Fibroblast of upper back skin (primary cell): ENCODE results near the gene TMEM151B.
"Not testable (repeated sequence)": the region's sequence is repeated elsewhere in the genome, so short reads cannot be mapped to it uniquely, and the experiment has no call there.

Experiments used
- DNase-seq: peaks from one replicate; pipeline ENCODE4 v3.0.0-alpha.2; 2013

The TMEM151B gene

DNA sequence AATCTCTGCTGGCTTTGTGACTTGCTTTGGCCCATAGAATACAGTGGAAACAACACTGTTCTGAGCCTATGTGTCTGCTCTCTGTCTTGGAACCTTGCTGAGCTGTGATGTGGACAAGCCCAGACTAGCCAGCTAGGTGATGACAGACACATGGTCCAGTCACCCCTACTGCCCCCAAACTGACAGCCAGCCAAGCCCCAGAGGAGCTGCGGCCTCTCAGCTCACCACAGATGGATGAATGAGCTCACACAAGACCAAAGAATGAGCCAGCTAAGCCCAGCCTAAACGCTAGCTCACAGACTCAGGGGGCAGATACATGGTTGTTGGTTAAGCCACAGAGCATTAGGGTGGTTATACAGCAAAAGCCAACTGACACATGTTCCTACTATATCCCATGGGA lies 38.8 kb downstream of the TMEM151B start:
- peak; percentile 35 for DNase-seq

DNA sequence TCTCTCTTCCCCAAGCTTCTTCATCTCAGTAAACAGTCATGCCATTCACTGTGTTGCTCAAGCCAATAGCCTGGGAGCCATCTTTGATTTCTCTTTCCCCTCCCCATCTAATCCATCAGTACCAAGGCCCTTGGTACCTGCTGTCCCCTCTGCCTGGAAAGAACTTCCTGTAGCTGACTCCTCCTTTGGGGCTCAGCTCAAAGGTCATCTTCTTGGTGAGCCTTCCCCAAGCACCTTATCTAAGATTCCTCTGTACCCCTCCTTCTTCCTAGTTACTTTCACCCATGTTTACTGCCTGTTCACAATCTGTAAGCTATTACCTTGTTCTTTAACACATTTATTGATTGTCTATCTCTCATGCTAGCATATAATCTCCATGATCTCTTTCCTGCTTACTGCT lies 39.4 kb downstream of the TMEM151B start:
- no peak for DNase-seq

DNA sequence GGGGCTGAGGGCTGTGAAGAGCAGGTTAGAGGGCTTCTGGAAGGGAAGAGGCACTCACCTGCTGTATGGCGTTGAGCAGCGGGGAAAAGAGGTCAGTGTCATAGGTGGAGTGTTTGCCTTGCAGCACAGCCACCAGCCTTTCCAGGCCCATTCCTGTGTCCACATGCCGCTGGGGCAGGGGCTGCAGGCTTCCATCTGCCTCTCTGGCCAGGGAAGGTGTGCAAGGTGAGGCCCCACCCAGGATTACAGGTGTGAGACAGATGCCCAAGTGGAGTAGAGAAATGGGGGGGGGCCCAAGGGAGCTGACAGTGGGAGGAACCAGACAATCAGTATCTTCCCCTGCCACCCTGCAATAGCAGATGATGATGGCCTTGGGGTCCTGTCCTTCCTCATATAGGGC lies 40.0 kb downstream of the TMEM151B start:
- no peak for DNase-seq

DNA sequence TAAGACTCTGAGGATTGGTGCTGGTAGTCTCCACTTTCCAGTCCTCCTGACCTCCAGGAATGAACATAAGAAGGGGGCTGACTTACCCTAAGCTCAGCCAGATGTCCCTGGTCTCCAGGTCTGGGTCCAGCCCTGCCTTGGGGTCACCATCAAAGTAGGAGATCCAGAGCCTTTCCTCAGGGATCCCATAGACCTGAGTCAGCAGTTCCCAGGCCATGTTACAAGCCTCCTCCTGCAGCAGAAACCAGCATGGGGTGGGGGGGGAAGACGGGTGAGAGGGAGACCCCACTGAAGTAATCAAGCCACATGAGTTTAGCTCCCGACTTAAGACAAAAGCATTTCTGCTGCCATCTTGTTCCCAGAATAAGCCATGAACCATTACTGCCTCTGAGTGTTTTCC lies 41.1 kb downstream of the TMEM151B start:
- no peak for DNase-seq

DNA sequence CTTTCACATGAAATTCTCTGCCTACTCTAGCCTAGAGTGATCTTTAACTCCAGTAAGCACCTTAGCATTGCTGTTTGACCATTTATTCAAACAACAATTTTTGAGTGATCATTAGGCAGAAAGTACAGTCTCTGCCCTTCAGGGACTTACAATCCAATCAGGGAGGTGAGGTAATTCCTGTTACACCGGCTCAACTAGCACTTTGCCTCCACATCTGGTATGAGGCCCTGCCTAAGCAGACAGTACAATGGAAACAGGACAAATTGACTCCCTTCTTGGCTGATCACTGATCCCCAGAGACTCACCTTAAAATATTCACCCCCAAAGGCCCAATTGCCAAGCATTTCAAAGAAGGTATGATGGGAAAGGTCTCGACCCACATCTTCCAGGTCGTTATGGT lies 41.5 kb downstream of the TMEM151B start:
- no peak for DNase-seq

DNA sequence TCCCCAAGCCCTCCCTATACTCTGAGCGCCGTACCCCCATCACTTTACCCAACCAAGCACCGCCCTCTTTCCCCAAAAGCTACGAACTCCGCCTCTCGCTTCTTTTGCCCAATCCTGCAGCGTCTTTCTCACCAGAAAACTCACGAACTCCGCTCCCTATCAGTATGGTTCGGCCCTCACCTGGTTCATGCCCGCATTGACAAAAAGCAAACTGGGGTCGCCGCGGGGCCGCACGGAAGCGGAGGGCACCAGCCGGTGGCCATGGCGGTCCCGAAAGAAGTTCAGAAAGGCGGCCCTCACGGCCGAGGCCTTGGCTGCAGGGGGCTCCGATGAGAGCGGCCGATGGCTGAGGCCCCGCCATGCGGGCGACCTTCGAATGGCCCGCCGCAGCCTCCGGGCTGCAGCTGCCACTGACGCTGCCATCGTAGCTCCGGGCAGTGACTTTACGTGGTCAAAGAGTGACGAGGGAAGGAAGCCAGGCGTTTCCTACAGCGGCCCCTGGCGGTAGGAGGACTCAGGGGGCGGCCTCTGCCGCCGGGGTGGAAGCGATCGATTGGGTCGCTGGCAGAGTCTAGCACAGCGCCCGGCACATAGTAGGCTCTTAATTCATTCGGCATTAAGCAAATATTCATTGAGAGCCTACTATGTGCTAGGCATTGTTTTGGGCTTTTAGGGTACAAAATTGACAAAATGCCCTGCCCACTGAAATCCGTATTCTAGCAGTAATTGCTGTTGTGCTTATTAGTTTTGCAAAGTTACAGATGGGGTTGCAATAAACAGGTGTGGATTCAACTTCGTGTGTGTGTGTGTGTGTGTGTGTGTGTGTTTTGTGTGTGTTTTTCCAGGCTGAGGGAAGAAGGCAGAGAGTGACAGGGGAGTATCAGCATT lies 42.9 kb downstream of the TMEM151B start, which contains the start of gene AARS2:
Gene AARS2 (minus strand): TSS at position 447 of the 888 bp plus-strand sequence. CDS start 24 bp downstream, at position 423.
- peak; percentile 82 for DNase-seq

DNA sequence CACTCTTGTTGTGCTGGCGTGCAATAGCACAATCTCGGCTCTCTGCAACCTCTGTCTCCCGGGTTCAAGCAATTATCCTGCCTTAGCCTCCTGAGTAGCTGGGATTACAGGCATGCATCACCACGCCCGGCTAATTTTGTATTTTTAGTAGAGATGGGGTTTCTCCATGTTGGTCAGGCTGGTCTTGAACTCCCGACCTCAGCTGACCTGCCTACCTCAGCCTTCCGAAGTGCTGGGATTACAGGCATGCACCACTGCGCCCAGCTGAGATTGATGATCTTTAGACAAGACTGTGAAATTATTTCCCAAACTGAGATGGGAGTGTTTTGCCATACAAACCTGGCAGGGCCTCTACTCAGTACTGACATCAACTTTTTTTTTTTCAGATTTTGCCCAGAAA lies 44.4 kb downstream of the TMEM151B start:
- DNase-seq: not testable (repeated sequence)

DNA sequence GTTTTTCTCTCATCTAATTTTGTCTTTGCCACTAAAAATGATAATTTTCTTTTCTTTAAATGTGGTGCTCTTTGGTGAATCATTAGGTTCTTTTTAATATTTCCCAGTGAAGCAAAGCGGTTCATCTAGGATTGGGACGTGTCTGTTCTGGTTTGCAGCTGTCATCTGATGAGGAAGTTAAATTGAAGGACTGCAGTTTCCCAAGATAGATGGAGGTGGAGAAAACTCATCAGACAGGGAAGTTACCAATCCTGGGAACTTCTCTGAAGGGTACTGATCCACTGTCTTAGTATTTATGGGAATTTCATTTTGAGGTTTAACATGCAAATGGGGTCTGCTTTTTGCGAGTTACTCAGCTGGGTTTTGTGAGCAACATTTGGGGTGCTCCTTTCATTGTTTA lies 45.3 kb downstream of the TMEM151B start:
- DNase-seq: no peak

DNA sequence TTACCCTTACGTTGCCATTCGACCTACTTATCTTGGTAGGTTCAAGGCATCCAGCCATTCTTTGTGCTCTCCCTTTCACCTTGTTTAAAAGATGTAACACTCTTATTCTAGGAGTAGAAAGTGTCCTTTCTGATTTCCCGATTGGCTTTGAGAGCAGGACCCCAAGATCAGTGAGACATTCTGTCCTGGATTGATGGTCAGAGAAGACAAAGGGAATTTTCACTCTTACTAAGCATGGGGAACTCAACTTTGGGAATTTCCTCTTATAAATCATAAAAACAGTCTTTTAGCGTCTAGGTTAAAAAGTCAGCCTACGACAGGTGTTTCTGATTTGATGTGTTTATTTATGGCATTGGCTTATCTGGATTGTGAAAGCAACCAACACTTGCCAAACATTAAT lies 45.7 kb downstream of the TMEM151B start:
- no peak for DNase-seq

DNA sequence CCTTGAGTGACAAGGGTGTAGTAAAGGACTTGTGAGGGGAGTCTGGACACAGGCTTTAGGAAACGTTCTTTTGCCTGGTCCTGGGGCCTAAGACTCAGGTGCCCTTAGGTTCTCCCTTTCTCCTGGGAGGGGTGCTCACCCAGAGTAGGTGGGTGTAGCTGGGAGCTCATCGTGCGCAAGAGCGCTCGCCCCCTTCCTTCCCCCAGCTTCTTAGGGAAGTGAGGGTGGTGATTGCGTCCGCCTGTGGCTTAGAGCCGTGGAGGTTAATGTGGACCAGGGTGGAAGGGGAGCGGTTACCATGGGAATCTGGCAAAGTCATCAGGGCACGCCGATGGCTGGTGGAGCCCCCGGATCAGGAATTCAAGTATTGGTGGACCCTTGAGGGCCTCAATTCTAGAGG lies 46.2 kb downstream of the TMEM151B start:
- no peak for DNase-seq

DNA sequence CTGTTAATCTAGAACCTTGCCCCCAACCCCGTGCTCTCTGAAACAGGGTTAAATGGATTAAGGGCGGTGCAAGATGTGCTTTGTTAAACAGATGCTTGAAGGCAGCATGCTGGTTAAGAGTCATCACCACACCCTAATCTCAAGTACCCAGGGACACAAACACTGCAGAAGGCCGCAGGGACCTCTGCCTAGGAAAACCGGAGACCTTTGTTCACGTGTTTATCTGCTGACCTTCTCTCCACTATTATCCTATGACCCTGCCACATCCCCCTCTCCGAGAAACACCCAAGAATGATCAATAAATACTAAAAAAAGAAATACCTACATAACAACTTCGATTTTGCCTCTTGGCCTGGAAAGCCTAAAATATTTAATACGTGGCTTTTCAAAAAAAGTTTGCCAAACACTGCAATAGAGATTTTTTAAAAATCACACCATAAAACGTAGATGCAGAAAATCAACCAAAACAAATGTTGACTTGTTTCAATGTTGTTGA lies 46.9 kb downstream of the TMEM151B start:
- DNase-seq: not testable (repeated sequence)

DNA sequence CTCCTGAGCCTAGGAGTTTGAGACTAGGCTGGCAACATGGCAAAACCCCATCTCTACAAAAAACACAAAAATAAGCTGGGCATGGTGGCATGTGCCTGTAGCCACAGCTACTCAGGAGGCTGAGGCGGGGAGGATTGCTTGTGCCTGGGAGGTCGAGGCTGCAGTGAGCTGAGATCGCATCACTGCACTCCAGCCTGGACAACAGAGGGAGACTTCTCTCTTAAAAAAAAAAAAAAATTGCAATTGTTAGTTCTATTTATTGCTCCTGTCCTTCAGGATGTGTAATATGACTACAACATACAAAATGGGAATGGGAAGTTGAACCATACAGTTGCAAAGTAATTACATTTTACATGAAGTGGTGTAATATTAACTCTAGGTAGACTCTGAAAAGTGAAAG lies 51.0 kb downstream of the TMEM151B start:
- DNase-seq: no peak

DNA sequence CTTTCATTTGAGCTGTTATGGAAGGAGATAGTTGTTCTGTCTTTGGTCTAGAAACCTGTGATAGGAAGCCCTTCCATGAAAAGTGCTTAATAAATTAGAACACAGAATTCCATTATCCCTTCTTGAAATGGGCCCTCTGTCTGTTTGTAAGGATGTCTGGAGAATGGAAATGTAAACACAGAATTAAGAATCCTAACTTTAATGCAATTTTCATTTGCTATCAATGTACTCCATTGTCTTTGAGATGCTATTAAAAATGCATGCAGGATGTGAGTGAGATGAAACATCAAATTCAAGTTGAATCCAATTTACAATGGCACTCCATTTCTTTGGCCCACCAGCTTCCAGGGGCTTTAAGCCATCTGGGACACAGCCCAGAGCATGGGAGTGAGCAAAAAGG lies 56.8 kb downstream of the TMEM151B start:
- no peak for DNase-seq

DNA sequence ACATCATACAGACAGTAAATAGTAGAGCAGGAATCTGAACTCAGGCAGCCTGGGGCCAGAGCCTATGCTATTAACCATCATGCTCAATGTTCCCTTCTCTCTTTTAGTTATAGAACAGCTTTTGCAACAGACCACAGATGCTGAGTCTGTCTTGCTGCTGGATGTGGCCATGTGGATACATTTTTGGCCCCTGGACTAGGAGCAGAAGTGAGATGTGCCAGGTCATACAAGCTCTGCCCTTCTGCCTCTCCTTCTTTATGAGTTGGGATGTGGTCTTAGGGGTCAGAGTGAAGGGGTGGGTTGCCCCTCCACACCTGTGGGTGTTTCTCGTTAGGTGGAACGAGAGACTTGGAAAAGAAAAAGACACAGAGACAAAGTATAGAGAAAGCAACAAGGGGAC lies 57.5 kb downstream of the TMEM151B start:
- no peak for DNase-seq

DNA sequence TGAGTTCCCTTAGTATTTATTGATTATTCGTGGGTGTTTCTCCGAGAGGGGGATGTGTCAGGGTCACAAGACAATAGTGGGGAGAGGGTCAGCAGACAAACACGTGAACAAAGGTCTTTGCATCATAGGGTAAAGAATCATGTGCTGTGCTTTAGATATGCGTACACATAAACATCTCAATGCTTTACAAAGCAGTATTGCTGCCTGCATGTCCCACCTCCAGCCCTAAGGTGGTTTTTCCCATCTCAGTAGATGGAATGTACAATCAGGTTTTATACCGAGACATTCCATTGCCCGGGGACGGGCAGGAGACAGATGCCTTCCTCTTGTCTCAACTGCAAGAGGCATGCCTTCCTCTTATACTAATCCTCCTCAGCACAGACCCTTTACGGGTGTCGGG lies 58.0 kb downstream of the TMEM151B start:
- not testable (repeated sequence) for DNase-seq

DNA sequence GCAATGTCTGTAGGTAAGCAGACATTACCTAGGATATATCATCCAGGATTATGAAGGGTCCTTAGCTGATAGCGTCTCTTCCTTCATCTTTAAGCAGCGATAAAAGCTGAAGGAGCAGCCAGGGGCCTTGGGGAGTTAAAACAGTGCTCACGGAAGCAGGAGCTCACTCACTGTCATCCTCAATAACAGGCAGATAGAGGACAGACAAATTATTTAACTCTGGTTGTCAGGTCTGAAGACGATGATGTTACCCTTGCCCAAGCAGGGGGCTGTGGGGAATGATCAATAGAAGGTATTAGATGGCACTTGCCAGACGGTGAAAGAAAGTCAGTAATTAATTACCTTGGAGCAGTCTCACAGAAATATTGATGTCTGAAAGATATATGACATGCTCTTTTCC lies 59.6 kb downstream of the TMEM151B start:
- no peak for DNase-seq

DNA sequence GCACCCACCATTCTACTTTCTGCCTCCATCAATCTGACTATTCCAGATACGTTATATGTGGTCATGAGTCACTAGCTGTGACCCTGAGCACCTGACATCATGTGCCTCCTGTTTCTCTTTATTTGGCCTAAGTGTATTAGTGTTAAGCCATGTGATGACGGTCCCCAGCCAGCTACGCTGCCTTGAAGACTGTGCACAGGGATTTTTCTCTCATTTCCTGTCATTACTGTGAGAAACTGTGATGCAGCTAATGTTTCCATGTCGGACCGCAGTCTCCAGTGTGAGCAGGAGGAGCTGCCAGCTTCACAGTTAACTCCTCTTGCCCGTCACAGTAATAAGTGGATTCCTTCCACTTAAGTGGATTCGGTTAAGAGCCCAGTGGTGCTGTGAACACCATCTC lies 62.3 kb downstream of the TMEM151B start:
- peak; percentile 5 for DNase-seq

DNA sequence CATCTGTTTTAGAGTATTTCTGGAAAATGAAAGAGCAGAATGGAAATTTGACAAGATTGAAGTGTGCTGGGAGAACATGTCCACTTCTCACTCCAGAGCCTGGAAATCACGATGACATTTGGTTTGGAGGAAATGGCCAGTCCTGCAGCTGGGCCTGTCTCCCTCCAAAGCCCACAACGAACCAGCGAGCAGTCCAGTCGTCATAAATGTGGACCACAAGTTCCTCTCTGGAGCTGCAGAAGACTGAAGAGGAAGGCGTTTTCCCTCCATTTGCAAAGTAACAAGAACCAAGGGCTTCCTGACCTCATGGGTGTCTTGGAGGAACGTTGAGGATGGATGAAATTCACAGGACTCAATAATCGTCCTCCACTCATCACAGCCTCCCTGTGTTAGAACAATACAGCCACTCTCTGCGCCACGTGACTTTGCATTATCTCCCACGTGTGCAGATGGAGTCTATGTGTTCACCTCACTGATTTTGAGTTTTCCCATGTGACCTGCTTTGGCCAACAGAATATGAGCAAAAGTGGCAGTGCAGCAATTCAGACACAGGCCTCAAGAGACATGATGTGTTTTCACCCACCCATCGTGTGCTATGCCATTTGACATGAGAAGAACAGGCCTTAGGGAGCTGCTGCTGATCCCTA lies 63.1 kb downstream of the TMEM151B start:
- DNase-seq: no peak

DNA sequence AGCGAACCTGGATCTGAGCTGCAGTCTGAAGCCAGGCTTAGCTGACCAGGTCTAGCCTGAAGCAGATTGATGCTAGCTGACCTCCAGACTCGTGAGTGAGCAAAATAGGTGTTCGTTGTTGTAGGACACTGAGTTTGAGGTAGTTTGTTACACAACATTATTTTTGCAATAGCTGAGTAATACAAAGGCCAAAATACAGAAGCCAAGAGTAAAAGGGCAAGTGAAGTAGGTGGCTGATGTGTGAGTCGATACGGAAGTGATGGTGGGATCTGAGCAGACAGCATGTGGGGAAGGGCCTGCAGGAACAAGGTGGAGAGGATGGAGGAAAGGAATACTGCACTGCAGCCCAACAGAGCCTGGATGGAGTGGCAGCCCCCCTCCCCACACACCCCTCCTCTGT lies 63.7 kb downstream of the TMEM151B start:
- DNase-seq: no peak

DNA sequence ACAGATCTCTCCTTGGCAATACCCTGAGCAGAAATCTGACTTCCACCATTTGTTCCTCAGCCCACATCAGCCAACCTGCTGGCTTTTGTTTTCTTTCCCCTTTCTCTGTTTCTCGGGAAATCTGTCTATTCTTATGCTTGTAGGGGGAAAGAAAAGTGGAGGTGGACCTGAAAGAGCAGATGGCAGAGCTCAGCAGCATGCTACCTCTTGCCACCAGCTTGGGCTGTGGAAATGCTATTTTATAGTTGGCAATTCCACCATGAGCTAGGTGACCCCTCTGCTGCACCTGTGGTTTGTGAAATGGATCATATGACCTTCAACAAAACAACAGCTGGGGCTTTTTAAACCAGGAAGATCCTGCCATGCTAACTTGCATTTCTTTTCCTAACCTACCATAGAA lies 65.4 kb downstream of the TMEM151B start:
- DNase-seq: no peak

DNA sequence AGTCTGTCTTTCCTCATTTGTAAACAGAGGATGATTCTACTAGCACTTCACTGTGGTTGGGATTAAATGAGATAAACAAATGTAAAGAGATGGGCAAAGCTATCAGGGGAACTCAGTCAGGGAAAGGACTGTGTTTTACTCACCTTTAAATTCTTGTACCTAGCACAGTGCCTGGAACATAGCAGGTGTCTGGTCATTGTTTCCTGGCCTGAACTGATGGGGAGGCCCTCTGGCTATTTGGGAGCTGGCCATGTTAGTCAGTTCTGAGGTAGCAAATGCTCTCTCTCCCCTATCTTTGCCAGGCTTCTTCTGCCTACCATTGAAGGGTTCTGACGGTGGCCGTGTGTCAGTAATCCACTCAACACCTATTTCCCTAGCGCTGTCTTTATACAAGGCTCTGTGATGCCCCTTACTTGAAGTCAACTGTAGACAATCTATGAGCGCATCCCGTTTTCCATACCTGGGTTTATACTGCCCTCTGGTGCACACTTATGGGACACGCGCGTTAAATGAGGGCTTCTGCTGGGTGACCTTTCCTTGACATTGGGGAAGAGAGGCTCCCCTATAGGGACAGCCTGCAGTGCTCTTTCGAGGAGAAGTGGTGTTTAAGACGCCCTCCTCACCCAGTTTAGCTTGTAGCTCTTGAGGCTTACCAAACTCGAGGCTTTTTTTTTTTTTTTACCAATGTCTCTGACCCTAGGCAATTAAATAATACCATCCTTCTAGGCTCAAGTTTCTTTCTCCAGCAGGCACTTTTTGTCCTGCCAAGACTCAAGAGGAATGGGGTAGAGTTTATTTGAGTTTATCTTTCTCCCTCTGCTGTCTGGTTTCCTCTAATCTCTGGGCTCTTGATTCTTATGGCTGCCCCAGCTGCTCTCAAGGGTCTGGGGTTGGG lies 68.2 kb downstream of the TMEM151B start:
- DNase-seq: peak; percentile 63

DNA sequence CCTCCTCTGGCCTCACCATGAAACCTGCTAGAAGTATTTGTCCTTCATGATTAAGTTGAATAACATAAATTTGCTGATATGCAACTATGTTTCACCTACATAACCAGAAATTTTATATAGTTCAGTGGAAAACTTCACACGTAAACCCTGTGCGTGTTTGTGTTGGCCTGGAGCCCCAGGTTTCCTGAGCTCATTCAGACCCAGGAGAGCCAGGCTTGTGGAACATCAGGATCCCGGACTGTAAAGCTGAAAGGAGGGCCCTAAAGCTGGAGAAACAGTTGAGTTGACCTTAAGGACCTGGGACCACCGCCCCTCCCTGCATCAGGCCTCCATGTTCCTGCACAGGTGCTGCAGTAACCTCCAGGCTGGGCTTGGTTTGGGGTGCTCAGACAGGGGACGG lies 69.1 kb downstream of the TMEM151B start:
- no peak for DNase-seq
